CD14-positive monocyte (primary cell): Measurements from ENCODE around the gene EFCAB8. TPM values are rescaled to one million over a fixed set of nuclear protein-coding genes. Genes with fewer than 3 reads are reported as not detected.

ENCODE experiments used
- DNase-seq, 3 donors: peaks; one replicate each; pipeline ENCODE4 v3.0.0-alpha.2; 2011 to 2022
- H2AFZ ChIP-seq: 2 replicates; pipeline ENCODE4 v1.6.0; 2012; ENCODE audit warnings: mild to moderate bottlenecking, low read depth, low read length, inconsistent platforms; ENCODE audit not compliant: insufficient read depth, poor library complexity, severe bottlenecking
- H3K27ac ChIP-seq, 2 donors: 1 replicate in 1 of 2; 2 replicates in 1 of 2; pipeline ENCODE4 v1.5.1; 2012 to 2013; ENCODE audit warnings: low read length in 2 of 2, control low read depth in 1 of 2, inconsistent platforms in 1 of 2, low read depth in 1 of 2, mild to moderate bottlenecking in 1 of 2
- H3K27me3 ChIP-seq, 2 donors: one replicate each; pipeline versions ENCODE4 v1.6.0 to v1.6.1; 2011 to 2013; ENCODE audit warnings: low read length in 2 of 2; ENCODE audit not compliant: control insufficient read depth in 2 of 2, insufficient read depth in 2 of 2
- H3K36me3 ChIP-seq, 2 donors: replicated peaks in 1 of 2; 1 replicate in 1 of 2; 2 replicates in 1 of 2; pipeline versions ENCODE4 v1.5.1 to v1.6.1; 2012 to 2013; ENCODE audit warnings: low read length in 2 of 2, control low read depth in 1 of 2, inconsistent platforms in 1 of 2, mild to moderate bottlenecking in 1 of 2; ENCODE audit not compliant: insufficient read depth in 2 of 2, control insufficient read depth in 1 of 2
- H3K4me1 ChIP-seq, 2 donors: 1 replicate in 1 of 2; 2 replicates in 1 of 2; pipeline versions ENCODE4 v1.5.1 to v1.6.1; 2012 to 2013; ENCODE audit warnings: low read length in 2 of 2, control low read depth in 1 of 2, inconsistent platforms in 1 of 2, mild to moderate bottlenecking in 1 of 2, moderate library complexity in 1 of 2; ENCODE audit not compliant: insufficient read depth in 2 of 2, control insufficient read depth in 1 of 2
- H3K4me2 ChIP-seq: replicated peaks from 2 replicates; pipeline ENCODE3; 2012; ENCODE audit warnings: low read length, moderate library complexity, mild to moderate bottlenecking; ENCODE audit not compliant: poor library complexity, severe bottlenecking; ENCODE audit errors: extremely low read depth
- H3K4me3 ChIP-seq, 3 experiments: fragments of 200-600 bp in 1 of 3; sonication (generic) in 1 of 3; replicated peaks in 1 of 3; 1 replicate in 2 of 3; 2 replicates in 1 of 3; pipeline ENCODE4 v1.5.1; 2011 to 2013; ENCODE audit warnings: low read length in 3 of 3, mild to moderate bottlenecking in 3 of 3, control low read depth in 2 of 3, low read depth in 2 of 3, inconsistent platforms in 1 of 3, moderate library complexity in 1 of 3
- H3K79me2 ChIP-seq: 2 replicates; pipeline ENCODE4 v1.6.0; 2012; ENCODE audit warnings: mild to moderate bottlenecking, control low read depth, inconsistent platforms, low read length, moderate library complexity; ENCODE audit not compliant: insufficient read depth
- H3K9ac ChIP-seq: 2 replicates; pipeline ENCODE4 v1.6.0; 2017; ENCODE audit warnings: low read length, mild to moderate bottlenecking; ENCODE audit not compliant: insufficient read depth, poor library complexity, severe bottlenecking
- H3K9me3 ChIP-seq, 2 donors: replicated peaks in 1 of 2; 1 replicate in 1 of 2; 2 replicates in 1 of 2; pipeline versions ENCODE4 v1.5.1 to v1.6.1; 2012 to 2013; ENCODE audit warnings: low read length in 2 of 2, control low read depth in 1 of 2; ENCODE audit not compliant: control insufficient read depth in 1 of 2, insufficient read depth in 1 of 2
- H4K20me1 ChIP-seq: 2 replicates; pipeline ENCODE4 v1.6.0; 2012; ENCODE audit warnings: mild to moderate bottlenecking, low read length, control low read depth, moderate library complexity; ENCODE audit not compliant: insufficient read depth
- H3K27ac Mint-ChIP-seq, 7 donors: one replicate each; pipeline ENCODE4 v1.8.0; 2020; ENCODE audit warnings: mild to moderate bottlenecking in 7 of 7, mixed read lengths in 7 of 7, moderate library complexity in 6 of 7, inconsistent platforms in 2 of 7
- H3K27me3 Mint-ChIP-seq, 3 donors: one replicate each; pipeline ENCODE4 v1.8.0; 2021 to 2022; ENCODE audit warnings: low read depth in 3 of 3, mild to moderate bottlenecking in 3 of 3, mixed read lengths in 3 of 3, moderate library complexity in 3 of 3, inconsistent platforms in 1 of 3
- H3K36me3 Mint-ChIP-seq, 2 donors: one replicate each; pipeline ENCODE4 v1.8.0; 2020; ENCODE audit warnings: mixed read lengths in 2 of 2, inconsistent platforms in 1 of 2, mild to moderate bottlenecking in 1 of 2
- H3K4me1 Mint-ChIP-seq: one replicate; pipeline ENCODE4 v1.8.0; 2020; ENCODE audit warnings: mild to moderate bottlenecking, mixed read lengths
- H3K4me3 Mint-ChIP-seq, 2 donors: one replicate each; pipeline ENCODE4 v1.8.0; 2020; ENCODE audit warnings: mild to moderate bottlenecking in 2 of 2, mixed read lengths in 2 of 2, moderate library complexity in 1 of 2
- H3K9me3 Mint-ChIP-seq, 7 donors: one replicate each; pipeline ENCODE4 v1.8.0; 2020 to 2022; ENCODE audit warnings: mixed read lengths in 7 of 7, mild to moderate bottlenecking in 6 of 7, moderate library complexity in 6 of 7, inconsistent platforms in 2 of 7
- WGBS: methylation state at CpG from one replicate; pipeline ENCODE4 v1.1.5; 2013; ENCODE audit warnings: missing lambda C conversion rate; ENCODE audit not compliant: insufficient coverage; 5-methylcytosine and 5-hydroxymethylcytosine counted together
- intact Hi-C, 2 donors: fragments of 100-400 bp; cut with micrococcal nuclease; formaldehyde crosslinking; loops; one replicate each; pipeline versions ENCODE4 v1.15.0 to v1.15.1; 2023
- polyA plus RNA-seq, 3 donors: library from polyadenylated mRNA; depleted of rRNA in 1 of 3; unstranded in 2 of 3; stranded (reverse) in 1 of 3; fragments of 300-500 nt in 2 of 3; fragments of >200 nt in 1 of 3; fragmentation: Illumina TruSeq in 2 of 3; gene quantifications; 1 replicate in 2 of 3; 2 replicates in 1 of 3; pipeline ENCODE4 v1.2.3, GENCODE V29; 2012 to 2021
- TF ChIP-seq, protein P1 (sequence below): fragments of 200-600 bp; IDR thresholded peaks from one replicate; pipeline ENCODE4 v1.8.0; 2022; ENCODE audit warnings: antibody characterized with exemption, mild to moderate bottlenecking

Gene EFCAB8
- polyA plus RNA-seq, 3 donors, result 0.45 TPM; not detected in 2

DNA sequence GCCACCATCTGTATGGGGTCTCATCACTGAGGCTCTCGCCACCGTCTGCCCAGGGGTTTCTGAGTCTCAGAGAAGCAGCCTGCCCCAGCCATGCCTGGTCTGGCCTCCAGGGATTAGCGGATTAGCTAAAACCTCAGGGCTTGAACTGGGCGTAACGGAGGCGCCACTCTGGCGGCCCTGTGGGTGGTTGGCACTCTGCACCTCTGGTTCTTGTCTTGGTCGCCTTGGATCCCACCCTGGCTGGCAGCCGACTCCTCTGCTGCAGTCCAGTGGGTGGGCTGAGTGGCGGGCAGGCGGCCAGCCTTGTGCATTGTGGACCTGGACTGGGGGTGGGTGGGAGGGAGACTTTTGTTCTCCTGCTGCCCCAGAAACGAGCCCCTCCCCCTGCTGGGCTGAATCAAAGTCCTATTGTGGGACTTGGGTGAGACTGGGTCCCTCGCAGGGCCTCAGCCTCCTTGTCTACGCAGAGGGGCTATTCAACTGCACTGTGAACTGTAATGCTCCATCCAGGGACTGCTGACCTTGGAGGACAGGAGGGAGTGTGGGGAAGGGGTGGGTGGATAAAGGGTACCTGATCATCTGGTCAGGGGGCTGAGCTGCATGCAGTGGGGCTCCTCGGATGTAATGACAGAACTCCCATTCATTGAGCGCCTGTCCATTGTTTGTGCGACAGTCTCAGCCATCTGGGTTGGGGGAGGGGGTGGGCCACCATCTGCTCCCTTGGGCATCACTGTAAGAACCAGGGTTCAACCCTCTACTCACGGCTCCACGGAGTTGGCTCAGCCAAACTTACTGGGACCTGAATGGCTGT, 121.6 kb downstream of the EFCAB8 start:
- H3K27ac ChIP-seq, result no peak overlapping the region

DNA sequence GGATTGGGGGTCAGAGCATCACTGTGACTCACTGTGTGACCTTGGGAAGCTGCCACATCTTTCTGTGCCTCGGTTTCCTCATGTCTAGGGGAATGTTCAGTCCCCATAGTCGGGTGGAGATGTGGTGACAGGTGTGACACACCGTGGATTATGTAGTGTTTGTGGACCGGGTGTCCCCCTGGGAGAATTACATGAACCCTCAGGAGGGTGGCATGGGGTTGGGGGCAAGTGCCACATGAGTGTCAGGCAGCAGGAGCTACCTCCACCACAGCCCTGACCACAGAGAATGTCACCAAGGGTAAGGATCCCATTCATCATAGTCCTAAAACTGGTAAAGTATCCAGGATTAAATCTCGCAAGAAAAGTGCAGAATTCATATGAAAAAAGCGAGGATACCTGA, 122.3 kb downstream of the EFCAB8 start:
- Histone ChIP-seq H3K27ac (no peak overlapping the region), H3K4me1 (no peaks in the 10 kb centered on the region), H3K9ac (no peak overlapping the region), H2AFZ (no peak overlapping the region), H3K4me2 (no peak overlapping the region), H4K20me1 (no peaks in the 10 kb centered on the region), H3K27me3 (no peaks in the 10 kb centered on the region), H3K79me2 (no peaks in the 10 kb centered on the region), H3K4me3 (no peak overlapping the region), H3K36me3 (no peaks in the 10 kb centered on the region), H3K9me3 (peaks cover 0 to 6% of the 10 kb centered on the region in 2 donors)
- Mint-ChIP-seq H3K4me1 (no peaks in the 10 kb centered on the region), H3K9me3 (peaks cover 0 to 8% (median 3%) of the 10 kb centered on the region in 7 donors), H3K27ac (peak overlapping the region in 1 of 7 donors; percentile 41), H3K36me3 (no peaks in the 10 kb centered on the region), H3K4me3 (no peak overlapping the region), H3K27me3 (peaks cover 0 to 3% (median 1%) of the 10 kb centered on the region in 3 donors)
- WGBS, result 97% methylated on average over 6 of the region's 6 CpGs
- TF ChIP-seq, protein P1, sequence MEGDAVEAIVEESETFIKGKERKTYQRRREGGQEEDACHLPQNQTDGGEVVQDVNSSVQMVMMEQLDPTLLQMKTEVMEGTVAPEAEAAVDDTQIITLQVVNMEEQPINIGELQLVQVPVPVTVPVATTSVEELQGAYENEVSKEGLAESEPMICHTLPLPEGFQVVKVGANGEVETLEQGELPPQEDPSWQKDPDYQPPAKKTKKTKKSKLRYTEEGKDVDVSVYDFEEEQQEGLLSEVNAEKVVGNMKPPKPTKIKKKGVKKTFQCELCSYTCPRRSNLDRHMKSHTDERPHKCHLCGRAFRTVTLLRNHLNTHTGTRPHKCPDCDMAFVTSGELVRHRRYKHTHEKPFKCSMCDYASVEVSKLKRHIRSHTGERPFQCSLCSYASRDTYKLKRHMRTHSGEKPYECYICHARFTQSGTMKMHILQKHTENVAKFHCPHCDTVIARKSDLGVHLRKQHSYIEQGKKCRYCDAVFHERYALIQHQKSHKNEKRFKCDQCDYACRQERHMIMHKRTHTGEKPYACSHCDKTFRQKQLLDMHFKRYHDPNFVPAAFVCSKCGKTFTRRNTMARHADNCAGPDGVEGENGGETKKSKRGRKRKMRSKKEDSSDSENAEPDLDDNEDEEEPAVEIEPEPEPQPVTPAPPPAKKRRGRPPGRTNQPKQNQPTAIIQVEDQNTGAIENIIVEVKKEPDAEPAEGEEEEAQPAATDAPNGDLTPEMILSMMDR, result no peak
- intact Hi-C loops, result no loop called here
- DNase-seq, result no peak

More for the DNA sequence above, 121.6 kb downstream of the EFCAB8 start:
- 99% methylated on average over 13 of the region's 19 CpGs for WGBS
- Histone ChIP-seq H3K27me3 (no peaks in the 10 kb centered on the region), H3K9ac (no peak overlapping the region), H3K79me2 (no peaks in the 10 kb centered on the region), H3K4me3 (no peak overlapping the region), H2AFZ (no peak overlapping the region), H3K36me3 (no peaks in the 10 kb centered on the region), H3K4me2 (no peak overlapping the region), H3K9me3 (peaks cover 0 to 6% of the 10 kb centered on the region in 2 donors), H4K20me1 (no peaks in the 10 kb centered on the region), H3K4me1 (no peaks in the 10 kb centered on the region)
- intact Hi-C loops, result no loop called here
- TF ChIP-seq, protein P1, result no peak
- peaks cover 0 to 14% (median 3%) of the 10 kb centered on the region in 7 donors for H3K9me3 Mint-ChIP-seq
- H3K36me3 Mint-ChIP-seq, result no peaks in the 10 kb centered on the region
- no peaks in the 10 kb centered on the region for H3K4me1 Mint-ChIP-seq
- no peak for DNase-seq
- peaks cover 1 to 3% (median 2%) of the 10 kb centered on the region in 3 donors for H3K27me3 Mint-ChIP-seq
- H3K27ac Mint-ChIP-seq, result peak overlapping the region in 1 of 7 donors; percentile 41
- no peak overlapping the region for H3K4me3 Mint-ChIP-seq
